GM19372 (cell line): Measurements from ENCODE around the gene PRDX5.
"Not testable (repeated sequence)": the region's sequence is repeated elsewhere in the genome, so short reads cannot be mapped to it uniquely, and the experiment has no call there.

Source experiments
- ATAC-seq: cut with Tn5 transposase; IDR thresholded peaks from one replicate; pipeline ENCODE4 v1.9.1; 2021; ENCODE audit warnings: mild to moderate bottlenecking, low read depth, moderate library complexity; ENCODE audit not compliant: unreplicated experiment

Gene PRDX5

GRCh38 chr11:64305075-64305690 is 12.7 kb upstream of the PRDX5 start, which contains the start of gene ESRRA:
ESRRA (plus strand) TSS chr11:64305524; CDS start chr11:64307180, 1,656 bp downstream.
- peak; percentile 71 for ATAC-seq

GRCh38 chr11:64305691-64306562 is 12.0 kb upstream of the PRDX5 start:
- ATAC-seq, result peak; percentile 10

GRCh38 chr11:64306563-64306875 is 11.4 kb upstream of the PRDX5 start:
- ATAC-seq, result no peak

DNA sequence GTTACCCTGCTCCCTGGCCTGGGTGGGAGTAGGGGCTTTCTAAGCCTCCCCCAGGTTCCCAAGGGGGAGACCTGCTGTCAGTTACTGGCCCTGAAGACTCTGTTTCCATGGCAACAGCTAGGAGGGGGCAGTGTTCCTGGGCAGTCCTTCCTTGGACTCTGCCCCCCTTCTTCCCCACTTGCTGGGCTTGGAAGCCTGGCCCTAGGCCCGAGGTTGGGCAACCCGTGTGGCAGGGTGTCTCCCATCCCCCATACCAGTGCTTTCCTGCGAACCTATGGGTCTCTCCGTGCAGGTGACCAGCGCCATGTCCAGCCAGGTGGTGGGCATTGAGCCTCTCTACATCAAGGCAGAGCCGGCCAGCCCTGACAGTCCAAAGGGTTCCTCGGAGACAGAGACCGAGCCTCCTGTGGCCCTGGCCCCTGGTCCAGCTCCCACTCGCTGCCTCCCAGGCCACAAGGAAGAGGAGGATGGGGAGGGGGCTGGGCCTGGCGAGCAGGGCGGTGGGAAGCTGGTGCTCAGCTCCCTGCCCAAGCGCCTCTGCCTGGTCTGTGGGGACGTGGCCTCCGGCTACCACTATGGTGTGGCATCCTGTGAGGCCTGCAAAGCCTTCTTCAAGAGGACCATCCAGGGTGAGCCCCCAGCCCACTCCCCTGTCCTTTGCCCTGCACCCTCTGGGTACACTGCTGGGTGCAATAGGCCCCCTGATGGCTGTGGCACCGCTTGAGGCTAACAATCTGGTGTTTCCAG is 10.9 kb upstream of the PRDX5 start:
- ATAC-seq, result no peak

GRCh38 chr11:64307795-64308194 is 10.1 kb upstream of the PRDX5 start:
- not testable (repeated sequence) for ATAC-seq

GRCh38 chr11:64312947-64313346 is 5.0 kb upstream of the PRDX5 start:
- no peak for ATAC-seq

DNA sequence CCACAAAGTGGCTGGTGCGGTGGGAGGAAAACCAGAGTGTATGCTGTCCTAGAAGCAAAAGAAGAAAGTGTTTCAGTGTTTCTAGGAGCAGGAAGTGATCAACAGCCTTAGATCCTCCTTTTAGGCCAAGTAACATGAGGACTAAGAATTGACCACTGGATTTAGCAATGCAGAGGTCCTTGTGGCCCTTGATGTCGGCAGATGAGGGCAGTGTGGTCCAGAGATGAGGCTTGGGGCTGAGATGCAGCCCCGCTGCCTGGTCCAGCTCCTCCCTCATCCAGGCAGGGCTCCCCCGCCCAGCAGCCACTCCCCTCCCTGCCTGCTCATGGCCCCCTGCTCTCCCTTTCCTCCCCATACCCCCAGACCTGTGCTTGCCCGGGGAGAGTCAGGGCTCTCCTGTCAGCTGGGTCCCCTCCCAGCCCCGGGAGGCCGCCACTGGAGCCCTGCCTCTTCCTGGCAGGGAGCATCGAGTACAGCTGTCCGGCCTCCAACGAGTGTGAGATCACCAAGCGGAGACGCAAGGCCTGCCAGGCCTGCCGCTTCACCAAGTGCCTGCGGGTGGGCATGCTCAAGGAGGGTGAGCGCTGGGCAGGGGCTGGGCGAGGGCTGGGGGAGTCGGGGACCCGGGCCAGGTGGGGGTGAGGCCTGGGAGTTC is 4.3 kb upstream of the PRDX5 start:
- no peak for ATAC-seq

DNA sequence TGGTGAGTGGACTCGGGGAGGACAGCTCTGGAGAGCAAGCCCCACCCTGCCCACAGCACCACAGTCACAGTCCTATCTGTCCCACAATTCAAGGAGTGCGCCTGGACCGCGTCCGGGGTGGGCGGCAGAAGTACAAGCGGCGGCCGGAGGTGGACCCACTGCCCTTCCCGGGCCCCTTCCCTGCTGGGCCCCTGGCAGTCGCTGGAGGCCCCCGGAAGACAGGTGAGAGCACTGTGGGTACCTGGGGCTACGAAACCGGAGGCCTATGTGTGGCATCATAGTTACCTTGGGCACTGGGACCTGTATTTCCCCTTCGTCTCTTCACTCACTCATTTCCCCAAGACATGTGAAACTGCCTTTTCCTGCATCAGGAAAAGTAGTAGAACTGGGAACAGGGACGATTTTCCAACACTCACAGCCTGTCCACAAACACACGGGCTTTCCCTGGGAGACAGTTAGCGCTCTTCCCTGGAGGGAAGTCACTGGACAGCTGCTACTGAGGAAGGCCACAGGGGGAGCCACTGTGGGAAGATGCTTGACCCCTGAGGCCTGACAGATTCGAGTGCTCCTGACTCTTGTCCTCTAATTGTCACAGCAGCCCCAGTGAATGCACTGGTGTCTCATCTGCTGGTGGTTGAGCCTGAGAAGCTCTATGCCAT is 3.6 kb upstream of the PRDX5 start:
- no peak for ATAC-seq

- ATAC-seq, result no peak
Observed at GRCh38 chr11:64314805-64315561, 2.9 kb upstream of the PRDX5 start.

GRCh38 chr11:64315667-64316526 is 2.0 kb upstream of the PRDX5 start:
- ATAC-seq, result not testable (repeated sequence)

DNA sequence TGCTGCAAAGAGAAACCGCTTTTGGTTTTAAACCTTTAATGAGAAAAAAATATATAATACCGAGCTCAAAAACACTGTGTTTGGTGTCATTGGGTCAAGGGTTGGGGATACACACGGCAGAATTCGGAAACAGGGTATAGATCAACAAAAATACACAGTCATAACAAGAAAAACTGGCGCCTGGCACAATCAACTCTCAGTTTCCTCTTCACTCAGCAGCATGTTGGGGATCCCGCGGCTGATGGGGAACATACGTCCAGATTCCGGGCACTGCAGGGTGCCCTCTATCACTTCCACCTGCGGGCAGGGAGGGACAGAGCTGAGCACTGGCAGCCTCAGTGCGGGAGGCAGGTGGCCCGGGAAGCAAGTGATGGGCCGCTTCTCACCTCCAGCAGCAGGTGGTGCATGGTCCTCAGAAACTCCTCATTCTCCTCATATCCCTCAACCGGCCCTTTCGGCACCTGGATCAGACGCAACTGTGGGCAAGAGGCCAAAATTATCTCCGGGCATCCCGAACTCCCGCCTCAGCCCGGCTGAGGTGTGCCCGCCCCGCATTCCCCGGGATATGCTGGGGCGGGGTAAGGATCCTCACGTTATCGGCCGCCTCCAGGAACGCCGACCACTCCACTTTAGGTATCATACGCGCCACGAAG is 1.1 kb upstream of the PRDX5 start:
- no peak for ATAC-seq

- ATAC-seq, result peak; percentile 70
Observed at GRCh38 chr11:64317325-64317960, 478 bp upstream of the PRDX5 start, which contains the start of gene TRMT112. TRMT112 (minus strand) TSS chr11:64317559; CDS start chr11:64317526, 33 bp downstream.

DNA sequence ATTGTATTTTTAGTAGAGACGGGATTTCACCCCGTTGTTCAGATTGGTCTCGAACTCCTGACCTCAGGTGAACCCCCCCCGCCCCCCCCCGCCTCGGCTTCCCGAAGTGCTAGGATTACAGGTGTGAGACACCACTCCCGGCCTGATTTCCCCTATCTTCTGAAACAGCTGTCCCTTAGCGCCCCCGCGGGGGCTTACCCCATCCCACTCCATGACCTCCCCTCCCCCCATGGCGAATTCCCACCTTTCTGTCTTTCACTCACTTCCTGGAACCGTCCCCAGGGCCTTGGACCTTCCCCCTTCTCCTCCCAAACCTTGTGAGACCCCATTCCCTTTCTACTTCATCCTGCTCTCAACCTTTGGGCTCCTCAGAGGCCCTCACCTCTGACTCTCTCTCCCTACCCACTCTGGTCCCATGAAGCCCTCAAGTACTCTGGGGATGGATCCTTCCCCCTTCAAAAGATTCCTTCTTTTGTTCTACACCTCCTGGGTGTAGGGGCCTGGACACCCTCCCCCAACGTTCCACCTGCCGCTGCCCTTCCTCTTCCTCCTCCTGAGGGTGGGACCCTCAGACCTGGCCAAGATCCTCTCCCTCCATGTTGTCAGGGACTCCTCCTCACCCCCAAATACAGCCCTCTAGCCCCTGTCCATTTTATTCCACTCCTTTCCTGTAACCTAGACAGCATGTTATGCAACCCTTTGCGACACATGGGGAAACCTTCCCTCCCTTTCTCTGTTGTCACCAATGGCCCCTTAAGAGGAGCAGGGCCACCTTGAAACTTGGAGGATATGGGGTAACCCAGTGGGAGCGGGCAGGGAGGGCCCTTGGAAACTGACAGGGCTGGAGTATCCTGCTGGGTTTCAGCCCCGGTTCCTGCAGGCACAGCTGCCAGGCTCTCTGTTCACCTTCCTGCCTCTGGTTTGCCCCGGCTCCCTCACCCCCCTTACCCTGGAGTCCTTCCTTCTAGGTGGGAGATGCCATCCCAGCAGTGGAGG is 1.1 kb downstream of the PRDX5 start:
- ATAC-seq, result no peak

- no peak for ATAC-seq
Observed at GRCh38 chr11:64320556-64320955, 2.6 kb downstream of the PRDX5 start.

- no peak for ATAC-seq
Observed at GRCh38 chr11:64321026-64321425, 3.1 kb downstream of the PRDX5 start.

DNA sequence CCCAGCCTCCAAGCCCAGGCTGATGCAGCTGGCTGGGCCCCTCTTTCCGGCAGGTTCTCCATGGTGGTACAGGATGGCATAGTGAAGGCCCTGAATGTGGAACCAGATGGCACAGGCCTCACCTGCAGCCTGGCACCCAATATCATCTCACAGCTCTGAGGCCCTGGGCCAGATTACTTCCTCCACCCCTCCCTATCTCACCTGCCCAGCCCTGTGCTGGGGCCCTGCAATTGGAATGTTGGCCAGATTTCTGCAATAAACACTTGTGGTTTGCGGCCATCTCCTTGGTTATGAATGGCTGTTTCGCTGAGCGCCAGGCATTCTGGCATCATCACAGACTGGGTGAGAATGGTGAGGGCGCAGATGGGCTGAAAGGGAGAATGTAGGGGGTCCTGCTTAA is 3.6 kb downstream of the PRDX5 start:
- no peak for ATAC-seq

GRCh38 chr11:64322925-64323260 is 5.0 kb downstream of the PRDX5 start:
- no peak for ATAC-seq
